Measurements from ENCODE around the gene ADI1.
A peak's percentile ranks its signal among the peaks of the same experiment; 100 is the strongest.
"Not testable (repeated sequence)": the region's sequence is repeated elsewhere in the genome, so short reads cannot be mapped to it uniquely, and the experiment has no call there.

ADI1 gene

DNA sequence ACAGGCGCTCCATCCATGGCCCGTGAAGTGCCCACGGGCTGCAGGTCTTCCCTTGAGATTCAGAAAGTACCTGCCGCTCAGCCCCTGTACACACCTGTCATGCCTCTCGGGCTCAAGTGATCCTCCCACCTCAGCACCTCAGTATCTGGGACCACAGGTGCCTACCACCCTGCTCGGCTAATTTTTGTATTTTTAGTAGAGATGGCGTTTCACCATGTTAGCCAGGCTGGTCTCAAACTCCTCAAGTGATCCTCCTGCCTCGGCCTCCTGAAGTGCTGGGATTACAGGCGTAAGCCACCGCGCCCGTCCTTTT lies 26.9 kb downstream of the ADI1 start:
- not testable (repeated sequence) for DNase-seq

DNA sequence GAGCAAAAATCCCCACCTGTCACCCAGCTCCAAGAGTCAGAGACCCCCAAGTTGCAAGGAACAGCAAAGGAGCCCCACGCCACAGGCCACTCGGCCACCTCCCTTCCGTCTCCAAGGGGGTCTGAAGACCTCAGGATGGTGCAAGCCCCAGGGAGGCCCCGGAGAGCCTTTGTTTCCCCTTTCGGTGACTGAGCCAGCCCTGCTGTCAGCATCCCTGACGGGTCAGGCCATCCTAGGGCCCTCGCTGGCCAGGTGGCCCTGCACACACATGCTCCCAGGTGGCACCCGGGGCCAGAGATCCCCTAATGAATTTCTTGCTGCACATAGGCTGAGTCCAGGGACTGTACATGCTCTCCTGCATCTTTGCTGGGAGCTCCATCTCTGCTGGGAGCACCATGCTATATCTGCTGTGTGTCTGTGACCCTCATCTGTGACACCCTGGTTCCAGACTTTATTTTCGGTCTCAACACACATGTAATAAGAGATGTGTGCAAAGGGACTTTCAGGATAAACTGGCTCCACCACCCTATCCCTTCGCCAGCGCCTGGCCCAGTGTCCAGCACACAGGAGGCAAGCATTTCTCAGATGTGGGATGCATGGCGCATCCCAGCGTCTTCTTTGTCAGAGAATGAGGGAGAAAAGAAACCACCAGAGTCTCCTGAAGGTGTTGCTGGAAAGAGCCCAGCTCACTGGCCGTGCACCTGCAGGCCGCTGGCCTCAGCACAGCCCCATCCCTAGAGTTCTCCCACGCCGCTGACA lies 27.4 kb downstream of the ADI1 start:
- DNase-seq, result peak; percentile 45

DNA sequence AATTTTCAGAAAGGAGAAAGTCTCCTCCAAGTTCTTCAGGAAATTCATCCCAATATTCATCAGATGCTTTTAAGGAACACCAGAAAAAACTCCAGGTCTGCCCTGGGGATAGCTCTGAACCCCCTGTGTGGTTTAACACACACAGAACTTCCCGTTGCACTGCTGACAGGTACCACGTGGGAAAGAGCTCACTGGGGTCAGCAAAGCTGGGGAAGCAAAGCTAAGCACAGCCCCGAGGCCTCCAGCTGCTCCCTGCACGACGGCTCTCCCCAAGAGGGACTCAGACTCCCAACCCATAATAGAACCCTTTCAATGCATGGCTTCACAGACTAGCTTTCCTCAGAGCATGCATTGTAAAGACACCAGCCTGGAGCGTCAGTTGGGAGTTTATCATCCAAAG lies 28.0 kb downstream of the ADI1 start:
- peak; percentile 21 for DNase-seq

DNA sequence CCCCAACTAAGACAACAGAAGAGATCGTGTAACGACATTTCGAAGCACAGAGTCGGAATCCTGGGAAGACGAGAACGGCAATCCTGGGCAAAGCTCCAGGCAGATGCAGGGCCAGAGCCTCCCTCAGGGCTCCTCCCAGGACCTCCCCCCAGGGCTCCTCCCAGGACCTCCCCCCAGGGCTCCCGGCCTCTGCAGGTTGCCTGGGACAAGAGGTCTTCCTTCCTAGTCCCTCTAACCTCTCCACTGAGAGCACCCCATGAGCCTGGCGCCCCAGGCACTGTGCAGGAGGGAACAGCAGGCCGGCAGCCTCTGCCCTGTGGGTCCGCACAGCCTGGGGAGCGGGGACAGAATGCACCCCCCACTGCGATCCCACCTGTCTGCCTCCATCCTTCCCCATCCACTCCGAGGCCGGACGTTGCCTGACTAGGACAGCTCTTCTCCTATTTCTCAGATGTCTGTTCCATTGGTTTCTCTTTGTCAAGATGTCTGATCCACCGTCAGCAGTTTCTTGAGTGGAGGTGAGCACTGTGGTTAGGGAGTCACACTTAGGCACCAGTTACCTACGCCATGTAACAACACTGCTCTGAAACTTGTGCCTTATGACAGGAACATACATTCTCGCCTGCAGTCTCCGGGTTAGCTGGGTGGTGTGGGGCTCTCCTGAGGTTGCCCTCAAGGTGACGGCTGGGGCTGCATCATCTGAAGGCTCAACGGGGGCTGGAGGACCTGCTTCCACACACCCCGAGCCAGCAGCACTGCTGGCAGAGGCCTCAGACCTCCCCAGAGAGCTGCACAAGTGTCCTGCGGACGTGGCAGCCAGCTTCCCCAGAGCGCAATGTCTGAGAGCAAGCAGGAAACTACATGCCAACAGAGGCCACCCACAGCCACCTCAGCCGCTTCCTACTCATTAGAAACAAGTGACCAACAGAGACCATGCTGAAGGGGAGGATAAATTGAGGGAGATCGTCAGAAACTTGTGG lies 28.9 kb downstream of the ADI1 start:
- DNase-seq, result peak; percentile 46

DNA sequence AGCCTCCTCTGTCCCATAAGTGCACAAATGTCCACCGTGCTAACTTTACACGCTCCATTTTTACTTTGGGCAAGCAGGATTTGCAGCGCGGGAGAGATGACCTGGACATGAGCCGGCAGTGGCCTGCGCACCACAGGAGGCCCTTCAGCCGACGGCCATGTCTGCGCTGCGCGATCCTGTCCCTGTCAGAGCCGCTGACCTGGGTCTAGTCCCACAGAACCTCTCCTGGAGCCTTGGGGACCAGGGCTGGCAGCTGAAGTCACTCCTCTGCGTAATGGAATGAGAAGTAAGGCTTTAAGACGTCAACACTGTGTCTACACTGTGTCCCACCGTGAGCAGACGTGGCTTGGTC lies 29.6 kb downstream of the ADI1 start:
- DNase-seq, result no peak

DNA sequence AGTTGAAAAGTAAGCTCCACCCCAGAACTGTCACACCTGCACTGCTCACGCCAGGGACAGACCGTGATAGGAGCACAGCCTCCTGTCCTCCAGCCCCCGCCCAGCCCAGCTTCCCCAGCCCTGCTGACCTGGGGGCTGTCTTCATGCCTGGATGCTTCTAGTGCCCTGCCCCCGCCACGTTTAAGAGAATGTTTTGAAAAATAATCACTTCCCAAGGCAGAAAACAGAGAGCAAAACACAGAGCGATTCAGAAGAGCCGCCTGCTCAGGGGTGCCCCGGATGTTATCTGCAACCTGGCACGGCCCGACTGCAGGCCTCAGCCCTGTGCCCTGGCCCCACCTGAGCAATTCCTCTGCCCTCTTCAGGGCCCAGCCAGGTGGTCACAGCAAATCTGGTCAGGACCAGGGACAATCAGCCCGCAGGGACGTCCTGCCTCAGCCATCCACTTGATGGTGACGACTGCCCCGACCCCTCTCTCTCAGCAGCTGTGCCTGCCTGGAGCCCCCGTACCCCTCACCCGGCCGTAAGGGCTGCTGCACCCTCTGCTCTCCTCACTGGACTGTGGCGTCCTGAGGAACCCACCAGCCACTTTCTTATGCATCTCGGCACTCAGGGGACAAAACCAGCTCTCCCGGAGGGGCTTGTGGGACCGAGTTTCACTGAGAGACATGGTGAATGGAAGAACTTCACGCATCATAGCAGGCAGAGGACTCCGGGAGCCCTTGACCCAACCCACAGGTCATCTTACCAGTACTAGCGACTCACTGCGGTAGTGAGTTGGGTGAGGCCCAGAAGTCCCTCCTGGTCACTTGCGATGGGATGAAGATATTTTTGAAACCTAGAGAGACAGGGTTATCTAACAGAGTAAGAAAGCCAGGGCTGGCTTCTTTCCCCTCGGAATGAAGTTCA lies 30.2 kb downstream of the ADI1 start:
- peak; percentile 27 for DNase-seq

DNA sequence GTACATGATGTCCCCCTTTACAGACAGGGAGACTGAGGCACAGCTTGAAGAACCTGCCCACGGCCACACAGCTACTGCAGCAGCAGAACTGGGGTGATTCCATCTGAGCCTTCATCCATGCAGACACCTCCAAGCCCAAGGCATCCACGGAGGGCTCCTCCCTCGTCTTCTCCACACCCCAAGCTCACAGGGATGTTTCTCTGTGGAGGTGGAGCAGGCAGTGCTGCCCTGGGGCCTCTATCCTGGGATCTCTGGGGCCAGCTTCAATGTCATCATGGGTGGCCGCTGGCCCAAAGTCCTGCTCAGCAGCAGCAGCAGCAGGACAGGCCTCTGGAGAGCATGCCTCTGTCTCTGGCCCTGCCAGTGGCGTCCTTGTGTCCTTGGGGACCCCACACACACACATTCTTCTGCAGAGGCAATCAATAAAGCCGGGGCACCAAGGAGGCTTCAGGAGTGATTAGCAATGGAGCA lies 31.2 kb downstream of the ADI1 start:
- DNase-seq, result peak; percentile 33

DNA sequence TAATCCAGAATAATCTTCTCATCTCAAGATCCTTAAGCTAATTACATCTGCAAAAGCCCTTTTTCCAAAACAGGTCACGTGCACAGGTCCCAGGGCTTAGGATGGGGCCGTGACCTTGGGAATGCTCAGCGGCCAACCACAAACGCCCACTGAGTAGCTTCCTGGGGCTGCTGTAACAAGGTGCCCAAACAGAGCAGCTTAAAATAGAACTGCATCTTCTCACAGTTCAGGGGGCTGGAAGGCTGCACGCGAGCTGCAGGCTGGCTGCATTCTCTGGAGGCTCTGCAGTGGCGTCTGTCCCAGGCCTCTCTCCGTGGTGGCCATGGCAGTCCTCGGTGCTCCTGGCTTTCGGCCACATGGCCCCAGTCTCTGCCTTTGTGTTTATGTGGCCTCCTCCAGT lies 31.9 kb downstream of the ADI1 start:
- peak; percentile 41 for DNase-seq

DNA sequence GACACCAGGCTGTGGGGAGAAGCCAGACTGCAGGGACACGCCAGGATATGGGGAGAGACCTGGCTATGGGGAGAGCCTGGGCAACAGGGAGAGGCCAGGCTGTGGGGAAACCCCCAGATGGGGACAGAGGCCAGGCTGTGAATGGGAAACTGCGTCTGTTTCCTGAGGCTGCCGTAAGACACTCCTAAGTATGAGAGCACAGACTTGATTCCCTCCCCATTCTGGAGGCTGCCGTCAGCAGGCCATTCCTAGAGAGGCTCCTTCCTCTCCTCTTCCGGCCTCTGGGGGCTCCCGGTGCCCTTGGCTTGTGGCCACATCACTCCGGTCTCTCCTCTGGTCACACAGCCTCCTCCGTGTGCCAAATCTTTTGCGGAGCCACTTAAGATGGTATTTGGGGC lies 32.3 kb downstream of the ADI1 start:
- peak; percentile 43 for DNase-seq

DNA sequence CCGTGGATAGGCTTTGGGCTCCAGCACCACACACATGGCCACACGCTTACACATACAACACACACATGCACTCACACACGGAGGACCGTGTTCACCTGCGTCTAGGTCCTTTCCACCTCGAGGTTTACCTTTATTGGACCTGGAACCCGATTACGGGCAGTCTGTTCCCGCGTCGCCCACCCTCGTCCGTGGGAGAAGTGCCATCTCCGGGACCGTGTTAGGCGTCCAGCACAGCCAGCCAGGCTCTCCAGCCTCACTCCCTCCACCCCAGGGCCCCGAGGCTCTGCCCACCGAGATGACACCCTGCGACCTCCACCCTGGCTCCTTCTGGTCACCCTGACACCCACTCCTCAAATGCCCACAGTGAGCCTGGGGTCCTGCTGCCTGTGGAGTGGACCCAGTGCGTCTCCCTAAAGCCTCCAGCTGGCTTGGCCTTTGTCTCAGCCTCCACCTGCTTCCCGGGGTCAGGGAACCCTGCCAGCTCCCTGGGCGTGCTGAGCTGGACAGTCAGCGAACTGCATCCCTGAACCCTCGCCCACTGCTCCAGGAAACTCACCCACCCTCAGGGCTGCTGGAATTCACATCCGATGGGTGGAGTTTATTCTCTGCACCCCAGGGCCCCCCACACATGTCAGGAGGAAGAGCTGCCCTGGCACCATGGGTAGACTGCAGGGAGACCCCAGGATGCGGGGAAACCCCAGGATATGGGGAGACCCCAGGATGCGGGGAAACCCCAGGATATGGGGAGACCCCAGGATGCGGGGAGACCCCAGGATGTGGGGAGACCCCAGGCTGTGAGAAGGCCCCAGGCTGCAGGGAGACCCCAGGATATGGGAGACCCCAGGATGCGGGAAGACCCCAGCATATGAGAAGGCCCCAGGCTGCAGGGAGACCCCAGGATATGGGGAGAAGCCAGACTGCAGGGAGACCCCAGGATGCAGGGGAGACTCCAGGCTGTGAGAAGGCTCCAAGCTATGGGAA lies 33.0 kb downstream of the ADI1 start:
- peak; percentile 37 for DNase-seq

DNA sequence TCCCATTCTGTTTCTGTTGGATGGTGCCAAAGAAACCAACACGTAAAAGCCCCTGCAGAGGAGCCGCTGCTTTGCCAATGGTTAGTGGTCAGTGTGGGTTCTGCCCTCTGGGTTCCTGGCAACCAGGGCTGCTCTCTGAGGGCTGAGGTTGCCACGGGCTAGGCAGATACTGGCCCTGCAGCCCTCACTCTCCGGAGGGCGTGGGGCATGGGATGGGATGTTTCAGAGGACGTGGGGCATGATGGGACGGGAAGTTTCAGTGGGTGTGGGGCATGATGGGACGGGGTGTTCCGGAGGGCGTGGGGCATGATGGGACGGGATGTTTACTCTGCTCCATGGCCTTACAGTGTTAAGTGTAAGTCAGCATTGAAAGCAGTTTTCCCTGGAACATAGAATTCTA lies 34.2 kb downstream of the ADI1 start:
- DNase-seq, result peak; percentile 29

DNA sequence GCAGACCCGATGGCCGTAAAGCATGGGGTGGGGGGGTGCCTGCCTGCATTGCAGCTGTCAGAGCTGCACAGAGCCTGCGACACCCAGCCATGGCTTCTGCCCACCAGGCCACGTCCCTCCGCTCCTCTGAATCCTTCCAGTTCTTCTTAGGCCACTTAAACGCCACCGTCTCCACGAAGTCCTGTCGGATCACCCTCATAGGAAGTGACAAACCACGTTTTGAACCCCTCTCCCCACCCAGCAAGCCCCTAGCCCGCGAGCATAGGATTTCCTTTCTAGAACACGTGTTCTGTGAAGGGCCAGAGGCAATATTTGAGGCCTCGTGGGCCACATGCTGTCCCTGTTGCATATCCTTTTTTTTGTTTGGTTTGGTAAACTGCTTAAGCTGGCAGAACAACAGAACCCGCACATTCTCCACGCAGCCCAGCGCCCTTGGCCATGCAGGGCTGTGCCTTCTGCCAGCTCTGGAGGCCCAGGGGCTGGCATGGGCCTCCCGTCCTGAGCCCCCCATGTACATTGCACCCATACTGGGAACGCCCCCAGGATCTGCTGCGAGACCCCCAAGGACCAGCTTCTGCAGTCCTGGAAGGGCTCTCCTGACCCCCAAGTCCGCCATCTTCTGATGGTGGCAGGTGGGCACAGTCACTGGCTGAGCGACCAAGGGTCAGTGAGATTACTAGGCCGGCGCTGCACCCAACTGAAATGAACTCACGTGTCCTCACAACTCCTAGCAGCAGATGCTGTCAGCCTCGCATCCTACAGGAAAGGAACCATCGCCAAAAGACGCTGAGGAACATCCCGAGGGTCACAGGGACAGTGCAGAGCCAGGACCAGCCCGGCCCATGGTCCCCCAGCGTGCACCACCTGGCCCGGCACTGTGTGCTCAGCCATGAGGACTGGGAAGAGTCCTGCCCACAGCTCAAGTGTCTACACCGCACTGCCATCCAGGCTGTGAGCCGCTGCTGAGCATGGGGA lies 35.1 kb downstream of the ADI1 start:
- no peak for DNase-seq

DNA sequence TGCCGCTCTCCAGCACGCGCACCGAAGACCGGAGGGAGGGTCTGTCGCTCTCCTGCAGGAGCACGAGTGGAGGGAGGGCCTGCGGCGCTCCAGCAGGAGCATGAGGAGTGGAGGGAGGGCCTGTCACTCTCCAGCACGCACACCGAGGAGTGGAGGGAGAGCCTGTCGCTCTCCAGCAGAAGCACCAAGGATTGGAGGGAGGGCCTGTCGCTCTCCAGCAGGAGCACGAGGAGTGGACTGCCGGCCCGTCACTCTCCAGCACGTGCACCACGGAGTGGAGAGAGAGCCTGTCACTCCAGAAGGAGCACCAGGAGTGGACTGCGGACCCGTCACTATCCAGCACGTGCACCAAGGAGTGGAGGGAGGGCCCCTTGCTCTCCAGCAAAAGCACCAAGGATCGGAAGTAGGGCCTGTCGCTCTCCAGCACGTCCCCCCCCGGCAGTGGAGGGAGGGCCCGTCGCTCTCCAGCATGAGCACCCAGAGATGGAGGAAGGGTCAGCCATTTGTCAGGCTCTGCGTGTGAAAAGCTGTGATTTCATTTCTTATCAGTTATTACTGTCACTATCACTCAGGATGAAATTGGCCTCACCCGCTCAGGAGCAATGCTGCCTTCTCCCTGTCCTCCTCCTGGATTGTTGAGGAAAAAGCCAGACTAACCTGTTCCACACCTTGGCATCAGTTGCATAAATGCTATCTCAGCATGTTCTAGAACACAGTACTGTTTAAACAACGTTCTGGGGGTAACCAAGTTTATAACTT lies 35.9 kb downstream of the ADI1 start:
- no peak for DNase-seq

DNA sequence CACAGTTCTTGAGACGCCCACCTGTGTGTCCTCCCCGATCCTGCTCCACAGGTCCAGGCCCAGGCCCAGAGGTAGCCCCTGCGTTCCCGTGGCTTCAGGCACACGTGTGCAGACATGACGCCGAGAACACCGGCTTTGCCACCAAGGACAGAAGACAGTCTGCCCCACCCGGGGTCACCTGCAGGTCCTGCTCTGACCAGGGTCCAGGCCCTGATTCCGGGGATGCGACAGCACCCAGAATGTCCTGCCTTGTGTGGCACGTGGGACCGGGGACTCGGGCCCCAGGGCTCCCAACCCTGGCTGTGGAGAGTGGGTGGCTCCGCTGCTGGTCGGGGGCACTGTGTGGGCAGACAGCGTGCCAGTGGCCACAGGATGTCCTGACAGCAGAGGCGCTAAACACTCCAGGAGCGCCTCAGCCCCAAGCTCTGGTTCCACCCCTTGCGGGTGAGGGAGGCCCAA lies 36.9 kb downstream of the ADI1 start:
- no peak for DNase-seq

DNA sequence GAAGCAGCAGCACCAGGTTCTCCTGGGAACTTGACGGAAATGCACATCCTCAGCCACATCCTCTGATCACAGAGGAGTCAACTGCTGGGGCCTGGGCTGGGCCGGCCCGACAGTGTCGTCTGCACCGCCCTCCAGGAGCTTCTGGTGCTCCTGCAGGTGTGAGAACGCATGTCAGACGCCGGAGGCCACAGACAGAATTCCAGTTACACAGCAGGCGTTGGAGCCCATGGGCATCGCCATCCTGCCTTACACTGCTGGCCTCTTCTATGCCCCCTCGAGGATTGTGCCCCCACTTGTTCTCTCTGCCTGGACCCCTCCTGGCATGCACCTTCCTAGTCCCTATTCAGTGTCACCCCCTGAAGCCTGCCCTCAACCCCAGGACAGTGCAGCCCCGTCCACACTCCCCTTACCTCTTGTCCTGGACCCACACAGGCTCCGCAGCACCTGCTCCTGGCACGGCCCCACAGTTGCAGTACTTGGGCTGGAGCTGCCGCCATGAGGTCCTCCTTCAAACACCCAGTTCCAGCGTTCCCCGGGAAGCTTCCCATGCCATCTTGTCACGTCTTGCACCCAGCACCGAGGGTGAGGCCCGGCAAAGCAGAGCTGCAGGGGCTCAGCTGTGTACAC lies 37.5 kb downstream of the ADI1 start:
- no peak for DNase-seq

DNA sequence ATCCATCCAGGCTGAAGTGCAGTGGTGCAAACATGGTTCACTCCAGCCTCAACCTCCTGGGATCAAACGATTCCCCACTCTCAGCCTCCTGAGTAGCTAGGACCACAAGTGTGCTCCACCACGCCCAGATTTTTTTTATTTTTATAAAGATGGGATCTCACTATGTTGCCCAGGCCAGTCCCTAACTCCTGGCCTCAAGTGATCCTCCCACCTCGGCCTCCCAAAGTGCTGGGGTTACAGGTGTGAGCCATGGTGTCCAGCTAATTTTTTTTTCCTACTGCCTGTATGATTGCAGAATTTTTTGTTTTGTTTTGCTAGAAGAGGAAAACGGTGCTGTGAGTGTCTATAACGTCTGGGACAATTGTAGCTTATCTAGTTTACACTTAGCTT lies 38.3 kb downstream of the ADI1 start:
- no peak for DNase-seq

DNA sequence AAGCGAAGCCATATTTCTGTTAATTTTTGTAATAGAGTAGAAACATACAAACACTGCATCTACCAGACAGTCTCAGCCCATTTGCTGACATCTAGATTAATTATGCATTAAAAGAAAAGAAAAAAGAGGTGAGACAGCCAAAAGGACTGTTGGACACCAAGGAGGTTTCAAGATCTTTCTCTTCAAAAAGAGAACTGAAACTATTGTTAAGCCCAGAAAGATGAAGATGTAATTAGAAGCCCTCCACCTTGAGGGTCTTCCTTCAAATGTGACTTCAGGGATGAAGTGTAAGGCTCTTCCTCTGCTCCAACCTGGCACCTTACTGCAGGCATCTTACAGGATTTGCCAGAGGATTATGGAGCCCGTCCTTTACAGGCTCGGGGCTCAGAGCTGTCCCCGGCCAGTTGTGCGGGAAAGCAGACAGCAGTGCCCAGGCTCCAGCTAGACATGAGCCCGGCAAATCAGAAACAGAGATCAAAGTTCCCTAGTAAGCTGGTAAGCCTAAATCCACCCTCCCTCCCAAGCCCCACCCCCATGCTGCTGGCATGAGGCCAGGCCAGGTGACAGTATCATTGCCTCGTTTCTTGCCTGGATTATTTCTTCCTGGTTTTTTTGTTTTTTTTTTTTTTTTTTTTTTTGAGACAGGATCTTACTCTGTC lies 38.9 kb downstream of the ADI1 start:
- no peak for DNase-seq

All from right forelimb (tissue), 1 donor.